Adrenal gland (tissue), 12 donors: Measurements from ENCODE around the gene WBP1L. TPM values are rescaled to one million over a fixed set of nuclear protein-coding genes. Genes with fewer than 3 reads are reported as not detected.

ENCODE experiments used
- DNase-seq, 7 donors: peaks; one replicate each; pipeline ENCODE4 v3.0.0-alpha.2; 2019 to 2020
- H3K27ac ChIP-seq, 5 donors: fragments of 200-600 bp; sonication (generic) in 4 of 5; 1 replicate in 3 of 5; 2 replicates in 2 of 5; pipeline versions ENCODE4 v1.5.1 to v1.8.0; 2016 to 2020; ENCODE audit warnings: mild to moderate bottlenecking in 1 of 5
- H3K27me3 ChIP-seq: fragments of 200-600 bp; 2 replicates; pipeline ENCODE4 v1.8.0; 2021
- H3K36me3 ChIP-seq, 2 donors: fragments of 200-600 bp; replicated peaks in 1 of 2; 1 replicate in 1 of 2; 2 replicates in 1 of 2; pipeline versions ENCODE4 v1.5.1 to v1.8.0; 2018 to 2022
- H3K4me1 ChIP-seq, 2 donors: fragments of 200-600 bp; replicated peaks in 1 of 2; 1 replicate in 1 of 2; 2 replicates in 1 of 2; pipeline versions ENCODE4 v1.5.1 to v1.8.0; 2018 to 2021
- H3K4me3 ChIP-seq, 4 donors: fragments of 200-600 bp; sonication (generic) in 3 of 4; one replicate each; pipeline ENCODE4 v1.5.1; 2016 to 2018
- H3K9me3 ChIP-seq, 3 donors: fragments of 200-600 bp; sonication (generic) in 1 of 3; replicated peaks in 1 of 3; 1 replicate in 2 of 3; 2 replicates in 1 of 3; pipeline versions ENCODE4 v1.5.1 to v1.8.0; 2016 to 2021
- POLR2A ChIP-seq, 2 donors: fragments of 450-650 bp; IDR thresholded peaks; one replicate each; pipeline ENCODE4 v1.6.1; 2017; ENCODE audit warnings: antibody characterized with exemption in 2 of 2, mild to moderate bottlenecking in 2 of 2, moderate library complexity in 1 of 2
- WGBS, 4 donors: extraction: QIAGEN DNeasy Blood & Tissue Kit in 2 of 4; methylation state at CpG; one replicate each; pipeline versions ENCODE4 v1.1.5 to v1.1.7; 2013 to 2017; 5-methylcytosine and 5-hydroxymethylcytosine counted together
- intact Hi-C, 2 donors: fragments of 100-400 bp; cut with DNase I; formaldehyde crosslinking; loops; one replicate each; pipeline versions ENCODE4 v1.14.1 to v1.15.0; 2022 to 2023
- polyA plus RNA-seq, 3 donors: library from polyadenylated mRNA; stranded (reverse); fragments of 200-250 nt in 2 of 3; fragments of 350-450 nt in 1 of 3; fragmentation: Illumina TruSeq in 1 of 3; extraction: RNeasy Lipid Tissue Mini Kit (QIAGEN cat#74804) in 1 of 3; gene quantifications; one replicate each; pipeline ENCODE4 v1.2.3, GENCODE V29; 2013 to 2014
- total RNA-seq, 9 donors: library from RNA; depleted of rRNA in 4 of 9; stranded (reverse); fragments of >200 nt in 4 of 9; fragments of 120-200 nt in 1 of 9; fragmentation: NEBNext Ultra II Directional in 1 of 9; extraction: Animal tissue kit (Norgen Biotek cat#: 25700) in 1 of 9; gene quantifications; one replicate each; pipeline versions ENCODE4 v1.1.0 to v1.2.4, GENCODE V29; 2013 to 2023
- TF ChIP-seq, protein P1 (sequence below), 6 experiments: fragments of 450-650 bp in 4 of 6; fragments of 200-600 bp in 2 of 6; sonication (generic) in 1 of 6; IDR thresholded peaks; 1 replicate in 5 of 6; 2 replicates in 1 of 6; pipeline versions ENCODE4 v1.5.1 to v1.8.0; 2016 to 2021; ENCODE audit warnings: antibody characterized with exemption in 6 of 6, mild to moderate bottlenecking in 2 of 6, moderate library complexity in 1 of 6
- donor health status: healthy with polysubstance abuse.
- donor health status: Bipolar disorder and iron deficiency.
- donor health status: DM: yes; HTN: yes; CAD: no.
- donor health status: DM: no; HTN: no; CAD: no.
- donor health status: DM: no; HTN: no; CAD: no.
- donor health status: DM: yes; HTN: yes; CAD: no.

Gene WBP1L
- total and polyA plus RNA-seq, 12 donors, result 38.5 to 231 (median 107) TPM

DNA sequence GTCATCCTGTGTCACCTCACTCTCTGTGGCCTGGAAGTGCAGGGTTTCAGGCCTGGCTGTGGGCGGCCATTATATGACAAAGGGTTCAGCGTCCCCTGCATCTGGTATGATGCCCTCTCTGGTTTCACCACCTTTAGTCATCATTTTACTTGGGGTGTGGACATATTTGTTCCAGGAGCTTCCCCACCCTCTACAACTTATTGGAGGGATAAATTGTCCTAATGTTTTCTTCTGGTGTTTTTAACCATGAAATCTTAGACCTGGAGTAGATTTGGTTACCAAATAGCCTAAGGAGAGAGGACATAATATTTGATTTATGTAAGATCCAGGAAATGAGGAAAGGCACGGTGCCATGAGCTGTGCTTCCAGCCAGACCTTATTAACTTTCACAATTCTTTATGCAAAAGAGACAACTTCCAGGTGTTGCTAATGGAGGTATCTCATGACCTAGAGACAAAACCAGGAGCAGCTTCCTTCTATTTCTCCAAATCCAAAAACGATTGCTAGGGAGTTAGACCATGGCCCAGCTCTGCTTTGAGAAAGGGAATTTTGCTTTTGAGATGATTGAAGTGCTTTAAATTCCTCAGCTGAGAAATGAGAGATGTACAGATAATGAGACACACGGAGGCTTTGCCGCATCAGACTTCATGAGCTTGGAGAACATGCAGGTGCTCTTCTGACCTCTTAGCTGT is 20.9 kb downstream of the WBP1L start:
- no peak for DNase-seq

DNA sequence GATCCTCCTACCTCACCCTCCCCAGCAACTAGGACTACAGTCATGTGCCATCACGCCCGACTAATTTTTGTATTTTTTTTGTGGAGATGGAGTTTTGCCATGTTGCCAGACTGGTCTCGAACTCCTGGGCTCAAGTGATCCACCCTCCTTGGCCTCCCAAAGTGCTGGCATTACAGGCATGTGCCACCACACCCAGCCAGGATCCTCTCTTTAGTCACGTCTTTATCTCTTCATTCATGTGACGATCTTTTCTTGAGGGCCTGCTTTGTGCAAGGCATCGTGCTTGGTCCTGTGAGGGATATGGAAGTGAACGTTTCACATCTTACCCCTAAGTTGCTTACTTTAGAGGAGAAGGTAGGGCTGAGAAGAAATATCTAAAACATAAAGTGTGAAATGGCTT is 21.6 kb downstream of the WBP1L start:
- peak overlapping the region in 3 of 5 donors; percentile 14 to 84 (median 68) for H3K27ac ChIP-seq

More for the DNA sequence above, 20.9 kb downstream of the WBP1L start:
- Histone ChIP-seq H3K27me3 (no peaks in the 10 kb centered on the region), H3K4me1 (peaks cover 49 to 78% of the 10 kb centered on the region in 2 donors), H3K9me3 (no peaks in the 10 kb centered on the region), H3K4me3 (no peak overlapping the region), H3K27ac (peak overlapping the region in 4 of 5 donors; percentile 14 to 84 (median 53)), H3K36me3 (peaks cover 0 to 4% of the 10 kb centered on the region in 2 donors)
- TF ChIP-seq, protein P1, sequence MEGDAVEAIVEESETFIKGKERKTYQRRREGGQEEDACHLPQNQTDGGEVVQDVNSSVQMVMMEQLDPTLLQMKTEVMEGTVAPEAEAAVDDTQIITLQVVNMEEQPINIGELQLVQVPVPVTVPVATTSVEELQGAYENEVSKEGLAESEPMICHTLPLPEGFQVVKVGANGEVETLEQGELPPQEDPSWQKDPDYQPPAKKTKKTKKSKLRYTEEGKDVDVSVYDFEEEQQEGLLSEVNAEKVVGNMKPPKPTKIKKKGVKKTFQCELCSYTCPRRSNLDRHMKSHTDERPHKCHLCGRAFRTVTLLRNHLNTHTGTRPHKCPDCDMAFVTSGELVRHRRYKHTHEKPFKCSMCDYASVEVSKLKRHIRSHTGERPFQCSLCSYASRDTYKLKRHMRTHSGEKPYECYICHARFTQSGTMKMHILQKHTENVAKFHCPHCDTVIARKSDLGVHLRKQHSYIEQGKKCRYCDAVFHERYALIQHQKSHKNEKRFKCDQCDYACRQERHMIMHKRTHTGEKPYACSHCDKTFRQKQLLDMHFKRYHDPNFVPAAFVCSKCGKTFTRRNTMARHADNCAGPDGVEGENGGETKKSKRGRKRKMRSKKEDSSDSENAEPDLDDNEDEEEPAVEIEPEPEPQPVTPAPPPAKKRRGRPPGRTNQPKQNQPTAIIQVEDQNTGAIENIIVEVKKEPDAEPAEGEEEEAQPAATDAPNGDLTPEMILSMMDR (IDR thresholded peaks at IDR 0.05), result no peak
- no peak for TF ChIP-seq POLR2A (IDR thresholded peaks at IDR 0.05)
- whole genome bisulfite sequencing, 4 donors, result 54 to 73% (median 66%) methylated on average over 6 of the region's 6 CpGs
- intact Hi-C loops, result no loop called here

GRCh38 chr10:102767428-102768160 is 23.8 kb downstream of the WBP1L start:
- intact Hi-C loops, result no loop called here
- peak in 4 of 7 donors; percentile 40 to 59 (median 56) for DNase-seq
- TF ChIP-seq POLR2A (IDR thresholded peaks at IDR 0.05), result no peak
- TF ChIP-seq, protein P1 (IDR thresholded peaks at IDR 0.05), result no peak
- peak overlapping the region; percentile 14 to 84 (median 56) for H3K27ac ChIP-seq
- no peaks in the 10 kb centered on the region for H3K27me3 ChIP-seq
- peaks cover 0 to 4% of the 10 kb centered on the region in 2 donors for H3K36me3 ChIP-seq
- WGBS, 4 donors, result 41 to 48% (median 42%) methylated on average over 9 of the region's 9 CpGs
- no peak overlapping the region for H3K4me3 ChIP-seq
- H3K4me1 ChIP-seq, result peaks cover 52 to 92% of the 10 kb centered on the region in 2 donors
- no peaks in the 10 kb centered on the region for H3K9me3 ChIP-seq

More for the DNA sequence above, 21.6 kb downstream of the WBP1L start:
- H3K27me3 ChIP-seq, result no peaks in the 10 kb centered on the region
- H3K4me3 ChIP-seq, result no peak overlapping the region
- TF ChIP-seq POLR2A (IDR thresholded peaks at IDR 0.05), result no peak
- TF ChIP-seq, protein P1 (IDR thresholded peaks at IDR 0.05), result no peak
- H3K4me1 ChIP-seq, result peaks cover 51 to 84% of the 10 kb centered on the region in 2 donors
- intact Hi-C loops, result no loop called here
- WGBS, 4 donors, result 68 to 89% (median 70%) methylated on average over 7 of the region's 7 CpGs
- no peak for DNase-seq
- H3K9me3 ChIP-seq, result no peaks in the 10 kb centered on the region
- peaks cover 0 to 4% of the 10 kb centered on the region in 2 donors for H3K36me3 ChIP-seq

- TF ChIP-seq, protein P1 (IDR thresholded peaks at IDR 0.05), result no peak
- DNase-seq, result no peak
- intact Hi-C loops, result no loop called here
- no peak overlapping the region for H3K4me3 ChIP-seq
- no peaks in the 10 kb centered on the region for H3K36me3 ChIP-seq
- 41 to 54% (median 46%) methylated on average over 7 of the region's 7 CpGs for WGBS, 4 donors
- H3K27me3 ChIP-seq, result no peaks in the 10 kb centered on the region
- peaks cover 60 to 92% of the 10 kb centered on the region in 2 donors for H3K4me1 ChIP-seq
- peak overlapping the region; percentile 64 to 92 (median 77) for H3K27ac ChIP-seq
- no peaks in the 10 kb centered on the region for H3K9me3 ChIP-seq
Measured at GRCh38 chr10:102769375-102770107, 25.8 kb downstream of the WBP1L start.
